ENCODE data around the gene PPIP5K2. TPM values are rescaled to one million over a fixed set of nuclear protein-coding genes. Genes with fewer than 3 reads are reported as not detected.

PPIP5K2 gene
- total and polyA plus RNA-seq, 7 donors: 4.5 to 11.0 (median 7.4) TPM

DNA sequence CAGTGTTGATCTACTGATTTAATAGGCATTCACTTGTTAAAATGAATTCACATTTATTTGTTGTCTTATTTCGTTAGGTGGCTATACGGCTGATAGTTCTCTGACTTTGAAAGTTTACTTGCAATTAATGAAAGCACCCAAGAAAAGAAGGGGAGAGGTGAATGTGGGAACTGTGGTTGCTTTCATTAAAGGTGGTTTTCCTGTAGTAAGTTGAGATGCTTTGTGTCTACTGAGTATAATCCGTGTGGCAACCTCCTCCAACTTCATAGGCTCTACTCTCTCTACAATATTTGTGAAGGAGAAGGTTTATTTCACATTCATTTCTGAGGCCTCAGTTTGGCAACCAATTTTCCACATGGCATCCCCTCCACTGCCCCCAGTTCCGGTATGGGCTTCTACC is 125.7 kb downstream of the PPIP5K2 start:
- intact Hi-C loops (cut with DNase I): no loop called here
- DNase-seq (no peak), ATAC-seq (no peak)
- WGBS, 3 donors: 79 to 88% (median 84%) methylated on average over 4 of the region's 4 CpGs
- H3K4me1 ChIP-seq: no peaks in the 10 kb centered on the region
- H3K9me3 ChIP-seq: no peaks in the 10 kb centered on the region
- TF ChIP-seq, protein P1, sequence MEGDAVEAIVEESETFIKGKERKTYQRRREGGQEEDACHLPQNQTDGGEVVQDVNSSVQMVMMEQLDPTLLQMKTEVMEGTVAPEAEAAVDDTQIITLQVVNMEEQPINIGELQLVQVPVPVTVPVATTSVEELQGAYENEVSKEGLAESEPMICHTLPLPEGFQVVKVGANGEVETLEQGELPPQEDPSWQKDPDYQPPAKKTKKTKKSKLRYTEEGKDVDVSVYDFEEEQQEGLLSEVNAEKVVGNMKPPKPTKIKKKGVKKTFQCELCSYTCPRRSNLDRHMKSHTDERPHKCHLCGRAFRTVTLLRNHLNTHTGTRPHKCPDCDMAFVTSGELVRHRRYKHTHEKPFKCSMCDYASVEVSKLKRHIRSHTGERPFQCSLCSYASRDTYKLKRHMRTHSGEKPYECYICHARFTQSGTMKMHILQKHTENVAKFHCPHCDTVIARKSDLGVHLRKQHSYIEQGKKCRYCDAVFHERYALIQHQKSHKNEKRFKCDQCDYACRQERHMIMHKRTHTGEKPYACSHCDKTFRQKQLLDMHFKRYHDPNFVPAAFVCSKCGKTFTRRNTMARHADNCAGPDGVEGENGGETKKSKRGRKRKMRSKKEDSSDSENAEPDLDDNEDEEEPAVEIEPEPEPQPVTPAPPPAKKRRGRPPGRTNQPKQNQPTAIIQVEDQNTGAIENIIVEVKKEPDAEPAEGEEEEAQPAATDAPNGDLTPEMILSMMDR (IDR thresholded peaks at IDR 0.05): no peak
- no peaks in the 10 kb centered on the region for H3K36me3 ChIP-seq (ENCODE audit: insufficient read depth in 1 of 2, low read depth in 1 of 2)
- no peak overlapping the region for H3K27ac ChIP-seq
- H3K27me3 ChIP-seq (ENCODE audit: insufficient read depth in 3 of 3, low read length in 2 of 3): no peaks in the 10 kb centered on the region
- H3K4me3 ChIP-seq: no peak overlapping the region

DNA sequence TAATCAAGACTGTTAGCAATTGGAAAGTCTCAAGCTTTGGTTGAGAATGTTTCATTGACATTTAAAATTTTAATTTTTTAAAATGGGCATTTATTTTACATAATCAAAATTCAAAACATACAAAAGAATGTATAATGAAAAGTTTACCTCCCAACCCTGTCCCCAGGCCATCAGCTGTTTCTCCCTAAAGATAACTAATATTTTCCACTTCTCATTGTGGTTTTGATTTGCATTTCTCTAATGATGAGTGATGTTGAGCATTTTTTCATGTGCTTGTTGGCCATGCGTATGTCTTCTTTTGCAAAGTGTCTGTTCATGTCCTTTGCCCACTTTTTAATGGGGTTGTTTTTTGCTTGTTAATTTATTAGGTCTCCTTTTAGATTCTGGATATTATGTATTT is 127.0 kb downstream of the PPIP5K2 start:
- H3K9me3 ChIP-seq: no peaks in the 10 kb centered on the region
- no peak overlapping the region for H3K4me3 ChIP-seq
- intact Hi-C loops (cut with DNase I): no loop called here
- no peaks in the 10 kb centered on the region for H3K4me1 ChIP-seq
- 96 to 97% (median 97%) methylated on average over 1 of the region's 1 CpG for WGBS, 3 donors
- TF ChIP-seq, protein P1 (IDR thresholded peaks at IDR 0.05): no peak
- no peak for ATAC-seq
- H3K36me3 ChIP-seq (ENCODE audit: insufficient read depth in 1 of 2, low read depth in 1 of 2): no peaks in the 10 kb centered on the region
- no peak for DNase-seq
- H3K27ac ChIP-seq: no peak overlapping the region
- no peaks in the 10 kb centered on the region for H3K27me3 ChIP-seq (ENCODE audit: insufficient read depth in 3 of 3, low read length in 2 of 3)

DNA sequence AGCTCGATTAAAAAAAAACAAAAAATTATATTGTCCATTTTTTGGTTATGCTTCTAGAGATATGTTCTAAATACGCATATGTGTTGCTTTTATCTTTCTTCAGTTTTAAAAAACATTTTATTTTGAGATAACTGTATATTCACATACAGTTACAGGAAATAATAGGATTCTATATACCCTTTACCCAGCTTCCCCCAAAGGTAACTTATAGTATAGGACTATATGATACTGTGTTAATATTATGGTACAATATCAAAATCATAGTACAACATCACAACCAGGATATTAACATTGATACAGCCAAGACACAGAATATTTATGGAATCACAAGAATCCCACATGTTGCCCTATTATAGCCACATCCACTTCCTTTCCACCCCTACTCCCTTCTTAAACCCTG is 129.0 kb downstream of the PPIP5K2 start:
- 92 to 96% (median 96%) methylated on average over 2 of the region's 2 CpGs for WGBS, 3 donors
- H3K4me3 ChIP-seq: no peak overlapping the region
- H3K27ac ChIP-seq: no peak overlapping the region
- TF ChIP-seq, protein P1 (IDR thresholded peaks at IDR 0.05): no peak
- intact Hi-C loops (cut with DNase I): no loop called here
- no peaks in the 10 kb centered on the region for H3K9me3 ChIP-seq
- no peaks in the 10 kb centered on the region for H3K36me3 ChIP-seq (ENCODE audit: insufficient read depth in 1 of 2, low read depth in 1 of 2)
- H3K27me3 ChIP-seq (ENCODE audit: insufficient read depth in 3 of 3, low read length in 2 of 3): no peaks in the 10 kb centered on the region
- DNase-seq (no peak), ATAC-seq (no peak)
- H3K4me1 ChIP-seq: no peaks in the 10 kb centered on the region

DNA sequence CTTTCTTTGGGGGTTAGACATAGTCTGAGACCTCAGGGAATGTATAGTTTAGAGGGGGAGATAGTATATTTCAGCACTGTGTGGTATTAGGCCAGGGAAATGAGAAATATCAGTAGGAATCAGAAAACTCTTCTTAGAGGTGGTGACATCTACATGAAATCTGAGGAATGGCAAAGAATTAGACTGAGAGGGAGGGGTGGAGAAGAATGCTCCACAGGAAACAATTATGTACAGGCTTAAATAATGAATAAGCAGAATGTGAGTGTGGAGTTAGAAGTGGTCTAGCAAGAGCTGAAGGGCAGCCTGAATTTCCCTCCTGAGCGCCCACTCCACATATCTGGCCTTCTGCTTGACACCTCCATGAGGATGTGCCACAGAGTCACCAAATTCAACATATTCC is 134.8 kb downstream of the PPIP5K2 start:
- intact Hi-C loops (cut with DNase I): loop anchor here (5.0 to 10.0 kb wide), 2 partner anchors 217 to 220 kb away; no protein-coding TSS in a partner anchor
- TF ChIP-seq, protein P1 (IDR thresholded peaks at IDR 0.05): no peak
- 0 to 98% (median 50%) methylated on average over 1 of the region's 1 CpG for WGBS, 3 donors
- H3K27ac ChIP-seq: no peak overlapping the region
- no peaks in the 10 kb centered on the region for H3K4me1 ChIP-seq
- H3K4me3 ChIP-seq: no peak overlapping the region
- DNase-seq (no peak), ATAC-seq (no peak)
- H3K9me3 ChIP-seq: no peaks in the 10 kb centered on the region
- no peaks in the 10 kb centered on the region for H3K36me3 ChIP-seq (ENCODE audit: insufficient read depth in 1 of 2, low read depth in 1 of 2)
- H3K27me3 ChIP-seq (ENCODE audit: insufficient read depth in 3 of 3, low read length in 2 of 3): no peaks in the 10 kb centered on the region

DNA sequence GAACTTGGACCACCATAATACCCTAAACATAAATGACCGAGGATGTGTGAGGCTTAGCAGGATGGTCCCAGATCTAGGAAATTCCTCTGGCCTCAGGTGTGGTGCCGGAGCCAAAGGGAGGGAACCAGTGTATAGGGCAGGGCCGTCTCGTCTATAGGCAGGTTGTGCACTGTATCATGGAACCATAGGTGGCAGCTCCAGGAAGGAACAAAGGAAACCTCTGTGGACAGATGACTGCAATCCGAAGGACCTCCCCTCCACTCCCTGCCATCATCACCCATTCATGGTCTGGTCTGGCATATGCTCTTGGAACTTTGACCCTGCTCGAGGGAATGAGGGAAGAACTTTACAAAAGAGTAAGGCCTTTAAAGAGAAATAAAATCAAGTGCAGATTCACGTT is 135.6 kb downstream of the PPIP5K2 start:
- WGBS, 3 donors: 94 to 96% (median 95%) methylated on average over 7 of the region's 7 CpGs
- intact Hi-C loops (cut with DNase I): loop anchor here (5.0 to 10.0 kb wide), 2 partner anchors 217 to 219 kb away; no protein-coding TSS in a partner anchor

More for the DNA sequence above, 135.6 kb downstream of the PPIP5K2 start:
- Histone ChIP-seq H3K27ac (no peak overlapping the region), H3K4me3 (no peak overlapping the region), H3K9me3 (no peaks in the 10 kb centered on the region), H3K27me3 (ENCODE audit: insufficient read depth in 3 of 3, low read length in 2 of 3) (no peaks in the 10 kb centered on the region), H3K36me3 (ENCODE audit: insufficient read depth in 1 of 2, low read depth in 1 of 2) (no peaks in the 10 kb centered on the region), H3K4me1 (peaks cover 3% of the 10 kb centered on the region)
- no peak for ATAC-seq
- no peak for DNase-seq
- TF ChIP-seq, protein P1 (IDR thresholded peaks at IDR 0.05): no peak

Data from psoas muscle (tissue), 8 donors.